Astrocyte (in vitro differentiated cells and primary cell): ENCODE results near the gene INPP5A. TPM values are rescaled to one million over a fixed set of nuclear protein-coding genes. Genes with fewer than 3 reads are reported as not detected.
"Not testable (repeated sequence)": the region's sequence is repeated elsewhere in the genome, so short reads cannot be mapped to it uniquely, and the experiment has no call there.

Experiments used
- DNase-seq: peaks from one replicate; pipeline ENCODE4 v3.0.0-alpha.2; 2010; ENCODE audit warnings: low read depth
- FAIRE-seq: peaks from 2 replicates; lab custom pipeline; 2011; peaks lifted over from hg19 to GRCh38; lab: Jason Lieb, UNC
- H2AFZ ChIP-seq: 2 replicates; pipeline ENCODE4 v1.6.0; 2012; ENCODE audit warnings: low read depth, low read length, inconsistent platforms
- H3K27ac ChIP-seq: 2 replicates; pipeline ENCODE4 v1.5.1; 2011; ENCODE audit warnings: low read depth, low read length, inconsistent platforms
- H3K27me3 ChIP-seq: 2 replicates; pipeline ENCODE4 v1.6.0; 2011; ENCODE audit warnings: low read length, inconsistent platforms; ENCODE audit not compliant: insufficient read depth
- H3K36me3 ChIP-seq: 2 replicates; pipeline ENCODE4 v1.5.1; 2011; ENCODE audit warnings: low read length, inconsistent platforms; ENCODE audit not compliant: insufficient read depth
- H3K4me1 ChIP-seq: 2 replicates; pipeline ENCODE4 v1.5.1; 2011; ENCODE audit warnings: low read length, inconsistent platforms; ENCODE audit not compliant: insufficient read depth
- H3K4me2 ChIP-seq: 2 replicates; pipeline ENCODE4 v1.6.0; 2012; ENCODE audit warnings: low read length, inconsistent platforms
- H3K4me3 ChIP-seq: 2 replicates; pipeline ENCODE4 v1.5.1; 2011; ENCODE audit warnings: low read depth, mild to moderate bottlenecking, low read length, inconsistent platforms; ENCODE audit not compliant: insufficient read depth
- H3K79me2 ChIP-seq: 2 replicates; pipeline ENCODE4 v1.6.0; 2012; ENCODE audit warnings: mild to moderate bottlenecking, low read length, inconsistent platforms; ENCODE audit not compliant: insufficient read depth
- H3K9ac ChIP-seq: 2 replicates; pipeline ENCODE4 v1.6.0; 2012; ENCODE audit warnings: mild to moderate bottlenecking, low read length, inconsistent platforms
- H3K9me3 ChIP-seq: 2 replicates; pipeline ENCODE4 v1.5.1; 2012; ENCODE audit warnings: low read depth, mild to moderate bottlenecking, low read length, inconsistent platforms; ENCODE audit not compliant: insufficient read depth
- H4K20me1 ChIP-seq: 2 replicates; pipeline ENCODE4 v1.6.0; 2012; ENCODE audit warnings: low read length, inconsistent platforms; ENCODE audit not compliant: insufficient read depth
- H3K27ac Mint-ChIP-seq: one replicate; pipeline ENCODE4 v1.8.0; 2021; ENCODE audit warnings: mild to moderate bottlenecking, mixed read lengths; ENCODE audit not compliant: unreplicated experiment
- H3K27me3 Mint-ChIP-seq: one replicate; pipeline ENCODE4 v1.8.0; 2021; ENCODE audit warnings: low read depth, mixed read lengths; ENCODE audit not compliant: unreplicated experiment
- H3K36me3 Mint-ChIP-seq: one replicate; pipeline ENCODE4 v1.8.0; 2021; ENCODE audit warnings: low read depth, mixed read lengths; ENCODE audit not compliant: unreplicated experiment
- H3K4me1 Mint-ChIP-seq: one replicate; pipeline ENCODE4 v1.8.0; 2021; ENCODE audit warnings: low read depth, mixed read lengths; ENCODE audit not compliant: unreplicated experiment
- H3K4me3 Mint-ChIP-seq: one replicate; pipeline ENCODE4 v1.8.0; 2021; ENCODE audit warnings: mild to moderate bottlenecking, moderate library complexity, mixed read lengths; ENCODE audit not compliant: unreplicated experiment
- H3K9me3 Mint-ChIP-seq: one replicate; pipeline ENCODE4 v1.8.0; 2021; ENCODE audit warnings: mild to moderate bottlenecking, mixed read lengths; ENCODE audit not compliant: unreplicated experiment
- EZH2 ChIP-seq: IDR thresholded peaks from 2 replicates; pipeline ENCODE4 v1.6.1; 2012; ENCODE audit warnings: mild to moderate bottlenecking, low read length, inconsistent platforms; ENCODE audit not compliant: insufficient read depth
- total RNA-seq: library from RNA; stranded (reverse); gene quantifications from 2 replicates; pipeline ENCODE4 v1.2.1, GENCODE V29; 2021
- TF ChIP-seq, protein P1 (sequence below): IDR thresholded peaks from 2 replicates; pipeline ENCODE4 v1.5.1; 2011; ENCODE audit warnings: low read depth, mild to moderate bottlenecking, inconsistent platforms, low read length, moderate library complexity; ENCODE audit not compliant: insufficient read depth

The INPP5A gene
- total RNA-seq, 1 donor from 2014 or later = 39.1 TPM

DNA sequence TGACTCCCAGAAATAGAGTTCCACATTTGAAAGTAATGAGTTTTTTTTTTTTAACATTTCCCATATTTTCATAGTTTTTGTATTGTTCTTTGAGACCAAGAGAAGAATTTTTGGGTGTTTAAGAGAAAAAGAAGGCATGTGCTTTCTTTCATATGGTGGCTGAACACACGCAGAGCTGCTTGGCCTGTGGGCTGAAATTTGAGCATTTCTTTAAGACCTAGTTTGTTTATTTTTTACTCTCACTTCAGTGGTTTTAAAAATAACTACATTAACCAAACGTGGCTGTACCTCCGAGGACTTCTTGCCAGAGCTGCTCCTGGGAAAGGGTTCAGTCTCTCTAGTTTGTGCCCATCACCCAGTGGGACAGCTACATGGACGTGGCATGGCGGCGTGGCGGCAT is 58.3 kb downstream of the INPP5A start:
- peaks cover 9% of the 10 kb centered on the region for H3K36me3 Mint-ChIP-seq
- H3K9me3 Mint-ChIP-seq = peaks cover 15% of the 10 kb centered on the region
- H3K27me3 ChIP-seq = no peaks in the 10 kb centered on the region
- H3K27ac ChIP-seq = no peak overlapping the region
- H3K4me3 Mint-ChIP-seq = no peak overlapping the region
- H4K20me1 ChIP-seq = peaks cover 88% of the 10 kb centered on the region
- no peaks in the 10 kb centered on the region for H3K36me3 ChIP-seq
- H3K9me3 ChIP-seq = peaks cover 5% of the 10 kb centered on the region
- H3K4me2 ChIP-seq = no peak overlapping the region
- no peaks in the 10 kb centered on the region for H3K27me3 Mint-ChIP-seq
- H2AFZ ChIP-seq = no peak overlapping the region
- no peak overlapping the region for H3K9ac ChIP-seq
- H3K79me2 ChIP-seq = peaks cover 95% of the 10 kb centered on the region
- no peak overlapping the region for H3K4me3 ChIP-seq
- no peak for DNase-seq
- FAIRE-seq = no peak
- peaks cover 12% of the 10 kb centered on the region for H3K4me1 ChIP-seq
- H3K4me1 Mint-ChIP-seq = peaks cover 33% of the 10 kb centered on the region
- TF ChIP-seq EZH2 = no peak
- TF ChIP-seq, protein P1, sequence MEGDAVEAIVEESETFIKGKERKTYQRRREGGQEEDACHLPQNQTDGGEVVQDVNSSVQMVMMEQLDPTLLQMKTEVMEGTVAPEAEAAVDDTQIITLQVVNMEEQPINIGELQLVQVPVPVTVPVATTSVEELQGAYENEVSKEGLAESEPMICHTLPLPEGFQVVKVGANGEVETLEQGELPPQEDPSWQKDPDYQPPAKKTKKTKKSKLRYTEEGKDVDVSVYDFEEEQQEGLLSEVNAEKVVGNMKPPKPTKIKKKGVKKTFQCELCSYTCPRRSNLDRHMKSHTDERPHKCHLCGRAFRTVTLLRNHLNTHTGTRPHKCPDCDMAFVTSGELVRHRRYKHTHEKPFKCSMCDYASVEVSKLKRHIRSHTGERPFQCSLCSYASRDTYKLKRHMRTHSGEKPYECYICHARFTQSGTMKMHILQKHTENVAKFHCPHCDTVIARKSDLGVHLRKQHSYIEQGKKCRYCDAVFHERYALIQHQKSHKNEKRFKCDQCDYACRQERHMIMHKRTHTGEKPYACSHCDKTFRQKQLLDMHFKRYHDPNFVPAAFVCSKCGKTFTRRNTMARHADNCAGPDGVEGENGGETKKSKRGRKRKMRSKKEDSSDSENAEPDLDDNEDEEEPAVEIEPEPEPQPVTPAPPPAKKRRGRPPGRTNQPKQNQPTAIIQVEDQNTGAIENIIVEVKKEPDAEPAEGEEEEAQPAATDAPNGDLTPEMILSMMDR = no peak
- H3K27ac Mint-ChIP-seq = no peak overlapping the region

DNA sequence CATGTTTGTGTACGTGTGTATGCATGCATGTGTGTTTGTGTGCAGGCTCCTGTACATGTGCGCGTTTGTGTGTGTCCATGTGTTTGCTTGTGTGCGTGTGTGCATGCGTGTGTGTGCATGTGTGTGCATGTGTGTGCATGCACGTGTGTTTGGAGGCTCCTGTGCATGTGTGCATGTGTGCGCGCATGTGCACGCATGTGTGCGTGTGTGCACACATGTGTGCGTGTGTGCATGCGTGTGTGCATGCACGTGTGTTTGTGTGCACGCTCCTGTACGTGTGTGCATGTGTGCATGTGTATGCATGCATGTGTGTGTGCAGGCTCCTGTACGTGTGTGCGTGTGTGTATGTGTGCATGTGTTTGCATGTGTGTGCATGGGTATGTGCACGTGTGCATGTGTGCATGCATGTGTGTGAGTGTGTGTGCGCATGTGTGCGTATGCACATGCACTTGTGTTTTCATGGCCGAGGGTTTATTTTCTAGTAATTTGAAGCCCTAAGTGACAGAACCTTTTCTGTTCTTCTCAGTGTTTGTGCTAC is 59.2 kb downstream of the INPP5A start:
- Mint-ChIP-seq H3K4me1 (peaks cover 24% of the 10 kb centered on the region), H3K9me3 (peaks cover 21% of the 10 kb centered on the region)
- FAIRE-seq = no peak

DNA sequence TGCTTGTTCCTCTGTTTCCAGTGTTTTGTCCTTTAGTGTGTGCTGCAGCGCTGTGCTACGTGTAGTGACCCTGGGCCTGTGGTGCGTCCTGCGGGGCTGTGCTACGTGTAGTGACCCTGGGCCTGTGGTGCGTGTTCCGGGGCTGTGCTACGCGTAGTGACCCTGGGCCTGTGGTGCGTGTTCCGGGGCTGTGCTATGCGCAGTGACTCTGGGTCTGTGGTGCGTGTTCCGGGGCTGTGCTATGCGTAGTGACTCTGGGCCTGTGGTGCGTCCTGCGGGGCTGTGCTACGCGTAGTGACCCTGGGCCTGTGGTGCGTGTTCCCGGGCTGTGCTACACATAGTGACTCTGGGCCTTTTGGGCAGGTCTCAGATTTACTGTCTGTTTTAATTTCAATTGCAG is 60.1 kb downstream of the INPP5A start:
- H4K20me1 ChIP-seq = peaks cover 94% of the 10 kb centered on the region
- FAIRE-seq (no peak), DNase-seq (no peak)
- no peak overlapping the region for H3K4me3 ChIP-seq
- H3K4me3 Mint-ChIP-seq = no peak overlapping the region
- no peaks in the 10 kb centered on the region for H3K36me3 ChIP-seq
- no peak overlapping the region for H2AFZ ChIP-seq
- H3K27me3 Mint-ChIP-seq = no peaks in the 10 kb centered on the region
- peaks cover 96% of the 10 kb centered on the region for H3K79me2 ChIP-seq
- no peaks in the 10 kb centered on the region for H3K27me3 ChIP-seq
- H3K9ac ChIP-seq = no peak overlapping the region
- TF ChIP-seq, protein P1 = no peak
- no peak for TF ChIP-seq EZH2
- peaks cover 8% of the 10 kb centered on the region for H3K36me3 Mint-ChIP-seq
- peaks cover 20% of the 10 kb centered on the region for H3K4me1 Mint-ChIP-seq
- no peak overlapping the region for H3K4me2 ChIP-seq
- H3K27ac Mint-ChIP-seq = no peak overlapping the region
- peaks cover 23% of the 10 kb centered on the region for H3K9me3 Mint-ChIP-seq
- peaks cover 2% of the 10 kb centered on the region for H3K4me1 ChIP-seq
- no peak overlapping the region for H3K27ac ChIP-seq
- H3K9me3 ChIP-seq = peaks cover 5% of the 10 kb centered on the region

More for the DNA sequence above, 59.2 kb downstream of the INPP5A start:
- Histone ChIP-seq H3K27ac (no peak overlapping the region), H2AFZ (no peak overlapping the region), H3K9me3 (peaks cover 5% of the 10 kb centered on the region), H3K4me3 (no peak overlapping the region), H4K20me1 (peaks cover 91% of the 10 kb centered on the region), H3K9ac (no peak overlapping the region), H3K4me2 (no peak overlapping the region), H3K27me3 (no peaks in the 10 kb centered on the region), H3K36me3 (no peaks in the 10 kb centered on the region), H3K4me1 (peaks cover 3% of the 10 kb centered on the region), H3K79me2 (peaks cover 98% of the 10 kb centered on the region)
- H3K4me3 Mint-ChIP-seq = no peak overlapping the region
- no peak overlapping the region for H3K27ac Mint-ChIP-seq
- no peak for TF ChIP-seq EZH2
- TF ChIP-seq, protein P1 = no peak
- no peaks in the 10 kb centered on the region for H3K27me3 Mint-ChIP-seq
- peaks cover 8% of the 10 kb centered on the region for H3K36me3 Mint-ChIP-seq
- no peak for DNase-seq

DNA sequence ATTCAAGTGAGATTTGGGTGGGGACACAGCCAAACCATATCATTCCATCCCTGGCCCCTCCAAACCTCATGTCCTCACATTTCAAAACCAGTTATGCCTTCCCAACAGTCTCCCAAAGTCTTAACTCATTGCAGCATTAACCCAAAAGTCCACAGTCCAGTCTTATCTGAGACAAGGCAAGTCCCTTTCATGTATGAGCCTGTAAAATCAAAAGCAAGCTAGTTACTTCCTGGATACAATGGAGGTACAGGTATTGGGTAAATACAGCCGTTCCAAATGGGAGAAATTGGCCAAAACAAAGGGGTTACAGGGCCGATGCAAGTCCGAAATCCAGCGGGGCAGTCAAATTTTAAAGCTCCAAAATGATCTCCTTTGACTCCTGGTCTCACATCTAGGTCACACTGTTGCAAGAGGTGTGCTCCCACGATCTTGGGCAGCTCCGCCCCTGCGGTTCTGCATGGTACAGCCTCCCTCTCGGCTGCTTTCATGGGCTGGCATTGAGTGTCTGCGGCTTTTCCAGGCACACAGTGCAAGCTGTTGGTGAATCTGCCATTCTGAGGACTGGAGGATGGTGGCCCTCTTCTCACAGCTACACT is 61.5 kb downstream of the INPP5A start:
- FAIRE-seq, DNase-seq, H3K4me3 Mint-ChIP-seq, H3K36me3 Mint-ChIP-seq, H3K27ac ChIP-seq, H3K9me3 ChIP-seq, H3K4me1 ChIP-seq, H2AFZ ChIP-seq, H3K4me2 ChIP-seq, H3K27me3 Mint-ChIP-seq, H3K27ac Mint-ChIP-seq, H3K36me3 ChIP-seq, H3K27me3 ChIP-seq, H3K9ac ChIP-seq, H3K4me3 ChIP-seq: not testable (repeated sequence)
- Mint-ChIP-seq H3K4me1 (peaks cover 16% of the 10 kb centered on the region), H3K9me3 (peaks cover 23% of the 10 kb centered on the region)
- Histone ChIP-seq H4K20me1 (peaks cover 94% of the 10 kb centered on the region), H3K79me2 (peaks cover 95% of the 10 kb centered on the region)
